ENCODE measurements around the gene CCDC40.

DNA sequence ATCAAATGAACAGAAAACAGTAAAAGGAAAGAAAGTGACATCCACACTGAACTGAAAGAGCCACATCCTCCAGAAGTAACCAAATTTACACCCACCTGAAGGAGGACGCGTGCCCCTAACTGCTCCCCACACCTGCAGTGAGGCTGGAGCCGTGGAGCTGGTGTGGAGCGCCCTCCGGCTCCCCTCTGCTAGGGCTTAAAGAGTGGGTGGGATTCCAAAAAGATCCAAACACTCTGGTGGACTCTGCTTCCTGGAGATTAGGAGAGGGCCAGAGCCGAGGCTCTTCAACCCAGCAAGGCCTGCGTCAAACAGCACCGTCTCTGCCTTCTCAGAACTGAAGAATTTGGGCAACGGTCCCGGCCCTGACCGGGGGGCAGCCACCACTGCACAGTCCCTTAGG lies 15.2 kb downstream of the CCDC40 start:
- TF ChIP-seq, protein P1, sequence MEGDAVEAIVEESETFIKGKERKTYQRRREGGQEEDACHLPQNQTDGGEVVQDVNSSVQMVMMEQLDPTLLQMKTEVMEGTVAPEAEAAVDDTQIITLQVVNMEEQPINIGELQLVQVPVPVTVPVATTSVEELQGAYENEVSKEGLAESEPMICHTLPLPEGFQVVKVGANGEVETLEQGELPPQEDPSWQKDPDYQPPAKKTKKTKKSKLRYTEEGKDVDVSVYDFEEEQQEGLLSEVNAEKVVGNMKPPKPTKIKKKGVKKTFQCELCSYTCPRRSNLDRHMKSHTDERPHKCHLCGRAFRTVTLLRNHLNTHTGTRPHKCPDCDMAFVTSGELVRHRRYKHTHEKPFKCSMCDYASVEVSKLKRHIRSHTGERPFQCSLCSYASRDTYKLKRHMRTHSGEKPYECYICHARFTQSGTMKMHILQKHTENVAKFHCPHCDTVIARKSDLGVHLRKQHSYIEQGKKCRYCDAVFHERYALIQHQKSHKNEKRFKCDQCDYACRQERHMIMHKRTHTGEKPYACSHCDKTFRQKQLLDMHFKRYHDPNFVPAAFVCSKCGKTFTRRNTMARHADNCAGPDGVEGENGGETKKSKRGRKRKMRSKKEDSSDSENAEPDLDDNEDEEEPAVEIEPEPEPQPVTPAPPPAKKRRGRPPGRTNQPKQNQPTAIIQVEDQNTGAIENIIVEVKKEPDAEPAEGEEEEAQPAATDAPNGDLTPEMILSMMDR (IDR thresholded peaks at IDR 0.05), result no peak
- TF ChIP-seq POLR2AphosphoS5 (IDR thresholded peaks at IDR 0.05), result no peak
- no peak for TF ChIP-seq POLR2A (IDR thresholded peaks at IDR 0.05)
